Osteocyte (in vitro differentiated cells): ENCODE results near the gene AGPS. TPM values are rescaled to one million over a fixed set of nuclear protein-coding genes. Genes with fewer than 3 reads are reported as not detected.

Experiments used
- DNase-seq: peaks from one replicate; pipeline ENCODE4 v3.0.0; 2021; ENCODE audit warnings: mixed read lengths; ENCODE audit not compliant: unreplicated experiment; ENCODE audit errors: extremely low spot score
- H3K27ac Mint-ChIP-seq: one replicate; pipeline ENCODE4 v1.8.0; 2021; ENCODE audit warnings: mild to moderate bottlenecking, mixed read lengths; ENCODE audit not compliant: unreplicated experiment
- H3K27me3 Mint-ChIP-seq: one replicate; pipeline ENCODE4 v1.8.0; 2021; ENCODE audit warnings: mixed read lengths; ENCODE audit not compliant: unreplicated experiment
- H3K36me3 Mint-ChIP-seq: one replicate; pipeline ENCODE4 v1.8.0; 2021; ENCODE audit warnings: mixed read lengths; ENCODE audit not compliant: unreplicated experiment
- H3K4me1 Mint-ChIP-seq: one replicate; pipeline ENCODE4 v1.8.0; 2021; ENCODE audit warnings: mixed read lengths; ENCODE audit not compliant: unreplicated experiment
- H3K4me3 Mint-ChIP-seq: one replicate; pipeline ENCODE4 v1.8.0; 2021; ENCODE audit warnings: mild to moderate bottlenecking, moderate library complexity, mixed read lengths; ENCODE audit not compliant: unreplicated experiment
- H3K9me3 Mint-ChIP-seq: one replicate; pipeline ENCODE4 v1.8.0; 2021; ENCODE audit warnings: mixed read lengths; ENCODE audit not compliant: unreplicated experiment
- total RNA-seq: library from RNA; stranded (reverse); gene quantifications from 2 replicates; pipeline ENCODE4 v1.2.1, GENCODE V29; 2021
- TF ChIP-seq, protein P1 (sequence below): fragments of 200-600 bp; sonication (generic); IDR thresholded peaks from 2 replicates; pipeline ENCODE4 v1.5.0; 2021; ENCODE audit warnings: antibody characterized with exemption, mild to moderate bottlenecking, moderate library complexity

The AGPS gene
- total RNA-seq, 1 donor from 2014 or later, result 38.0 TPM

- H3K27ac Mint-ChIP-seq, result no peak overlapping the region
- H3K9me3 Mint-ChIP-seq, result no peaks in the 10 kb centered on the region
- peaks cover 8% of the 10 kb centered on the region for H3K27me3 Mint-ChIP-seq
- no peaks in the 10 kb centered on the region for H3K4me1 Mint-ChIP-seq
- no peak overlapping the region for H3K4me3 Mint-ChIP-seq
- TF ChIP-seq, protein P1, sequence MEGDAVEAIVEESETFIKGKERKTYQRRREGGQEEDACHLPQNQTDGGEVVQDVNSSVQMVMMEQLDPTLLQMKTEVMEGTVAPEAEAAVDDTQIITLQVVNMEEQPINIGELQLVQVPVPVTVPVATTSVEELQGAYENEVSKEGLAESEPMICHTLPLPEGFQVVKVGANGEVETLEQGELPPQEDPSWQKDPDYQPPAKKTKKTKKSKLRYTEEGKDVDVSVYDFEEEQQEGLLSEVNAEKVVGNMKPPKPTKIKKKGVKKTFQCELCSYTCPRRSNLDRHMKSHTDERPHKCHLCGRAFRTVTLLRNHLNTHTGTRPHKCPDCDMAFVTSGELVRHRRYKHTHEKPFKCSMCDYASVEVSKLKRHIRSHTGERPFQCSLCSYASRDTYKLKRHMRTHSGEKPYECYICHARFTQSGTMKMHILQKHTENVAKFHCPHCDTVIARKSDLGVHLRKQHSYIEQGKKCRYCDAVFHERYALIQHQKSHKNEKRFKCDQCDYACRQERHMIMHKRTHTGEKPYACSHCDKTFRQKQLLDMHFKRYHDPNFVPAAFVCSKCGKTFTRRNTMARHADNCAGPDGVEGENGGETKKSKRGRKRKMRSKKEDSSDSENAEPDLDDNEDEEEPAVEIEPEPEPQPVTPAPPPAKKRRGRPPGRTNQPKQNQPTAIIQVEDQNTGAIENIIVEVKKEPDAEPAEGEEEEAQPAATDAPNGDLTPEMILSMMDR, result no peak
- no peaks in the 10 kb centered on the region for H3K36me3 Mint-ChIP-seq
- DNase-seq, result peak; percentile 64
Observed at GRCh38 chr2:177592397-177592796, 199.8 kb downstream of the AGPS start.

DNA sequence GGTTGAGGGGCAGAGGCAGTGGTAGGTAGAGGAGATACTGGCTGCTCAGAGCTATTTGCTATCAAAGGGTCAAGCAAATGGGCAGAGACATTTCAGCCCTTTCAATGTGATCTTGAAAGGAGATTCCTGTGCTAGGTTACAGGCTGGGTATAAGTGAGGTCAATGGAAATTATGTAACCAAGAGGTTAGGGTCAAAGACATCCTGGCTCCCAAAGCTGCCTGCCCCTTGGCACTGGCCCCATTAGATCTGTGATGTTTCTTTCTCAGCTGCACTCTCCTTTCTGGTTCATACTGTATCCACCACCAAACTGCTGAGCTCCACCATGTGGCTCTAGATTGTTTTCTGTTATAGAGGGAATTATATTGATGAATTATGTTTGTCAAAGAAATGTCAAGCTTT lies 200.4 kb downstream of the AGPS start:
- Mint-ChIP-seq H3K4me1 (no peaks in the 10 kb centered on the region), H3K27ac (no peak overlapping the region), H3K27me3 (peaks cover 12% of the 10 kb centered on the region), H3K36me3 (no peaks in the 10 kb centered on the region), H3K4me3 (no peak overlapping the region), H3K9me3 (no peaks in the 10 kb centered on the region)
- TF ChIP-seq, protein P1, result no peak
- DNase-seq, result peak; percentile 23

GRCh38 chr2:177593402-177593801 lies 200.8 kb downstream of the AGPS start:
- Mint-ChIP-seq H3K4me1 (no peaks in the 10 kb centered on the region), H3K27me3 (peaks cover 16% of the 10 kb centered on the region), H3K36me3 (no peaks in the 10 kb centered on the region), H3K9me3 (no peaks in the 10 kb centered on the region), H3K27ac (no peak overlapping the region), H3K4me3 (no peak overlapping the region)
- no peak for DNase-seq
- TF ChIP-seq, protein P1, result no peak

Other genes with a start within 250 kb of the AGPS start
- gene HNRNPA3, start 180.0 kb upstream of the AGPS start, total RNA-seq, result 127 and 136 TPM in 2 replicates
- 98.4 and 100 TPM in 2 replicates for gene NFE2L2, start 128.0 kb upstream of the AGPS start, total RNA-seq